HL-60 (cell line): ENCODE results near the gene FIS1.

Source experiments
- GABPA ChIP-seq: IDR thresholded peaks from 2 replicates; pipeline ENCODE4 v1.6.1; 2012; ENCODE audit warnings: low read depth
- POLR2AphosphoS5 ChIP-seq: IDR thresholded peaks from 2 replicates; pipeline ENCODE4 v1.6.1; 2012; ENCODE audit warnings: low read depth
- TF ChIP-seq, protein P1 (sequence below): IDR thresholded peaks from one replicate; pipeline ENCODE4 v1.5.1; 2011; ENCODE audit warnings: low read length, control low read depth, inconsistent platforms; ENCODE audit not compliant: insufficient read depth

DNA sequence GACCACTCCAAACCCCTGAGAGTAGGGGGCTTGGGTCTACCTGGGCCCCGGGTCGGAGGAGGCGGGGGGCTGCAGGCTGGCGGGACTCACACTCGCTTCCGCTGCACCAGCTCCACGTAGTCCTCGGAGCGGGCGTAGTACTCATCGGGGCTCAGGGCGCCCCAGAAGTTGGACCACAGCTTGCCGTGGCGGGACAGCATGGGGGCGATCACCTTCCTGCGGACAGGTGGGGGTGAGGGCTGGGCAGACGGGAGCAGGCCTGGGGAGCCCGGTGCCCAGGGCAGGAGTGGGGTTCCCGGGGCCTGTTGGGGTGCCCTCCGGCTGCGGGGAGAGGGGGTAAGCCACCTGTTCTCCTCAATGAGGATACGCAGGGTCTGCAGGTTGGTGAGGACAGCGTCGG lies 33.4 kb downstream of the FIS1 start:
- TF ChIP-seq, protein P1, sequence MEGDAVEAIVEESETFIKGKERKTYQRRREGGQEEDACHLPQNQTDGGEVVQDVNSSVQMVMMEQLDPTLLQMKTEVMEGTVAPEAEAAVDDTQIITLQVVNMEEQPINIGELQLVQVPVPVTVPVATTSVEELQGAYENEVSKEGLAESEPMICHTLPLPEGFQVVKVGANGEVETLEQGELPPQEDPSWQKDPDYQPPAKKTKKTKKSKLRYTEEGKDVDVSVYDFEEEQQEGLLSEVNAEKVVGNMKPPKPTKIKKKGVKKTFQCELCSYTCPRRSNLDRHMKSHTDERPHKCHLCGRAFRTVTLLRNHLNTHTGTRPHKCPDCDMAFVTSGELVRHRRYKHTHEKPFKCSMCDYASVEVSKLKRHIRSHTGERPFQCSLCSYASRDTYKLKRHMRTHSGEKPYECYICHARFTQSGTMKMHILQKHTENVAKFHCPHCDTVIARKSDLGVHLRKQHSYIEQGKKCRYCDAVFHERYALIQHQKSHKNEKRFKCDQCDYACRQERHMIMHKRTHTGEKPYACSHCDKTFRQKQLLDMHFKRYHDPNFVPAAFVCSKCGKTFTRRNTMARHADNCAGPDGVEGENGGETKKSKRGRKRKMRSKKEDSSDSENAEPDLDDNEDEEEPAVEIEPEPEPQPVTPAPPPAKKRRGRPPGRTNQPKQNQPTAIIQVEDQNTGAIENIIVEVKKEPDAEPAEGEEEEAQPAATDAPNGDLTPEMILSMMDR: no peak
- TF ChIP-seq POLR2AphosphoS5 (no peak), GABPA (no peak)
